ENCODE data around the gene SPC24.

GRCh38 chr19:11140896-11141295, 14.7 kb downstream of the SPC24 start:
- TF ChIP-seq CTCF (IDR thresholded peaks at IDR 0.05) = no peak
- TF ChIP-seq POLR2A (IDR thresholded peaks at IDR 0.05) = no peak

Data from transverse colon (tissue), 3 donors.